Liver (tissue), 9 donors: Measurements from ENCODE around the gene RING1. TPM values are rescaled to one million over a fixed set of nuclear protein-coding genes. Genes with fewer than 3 reads are reported as not detected.

Source experiments
- DNase-seq: peaks from one replicate; pipeline ENCODE4 v3.0.0-alpha.2; 2017; ENCODE audit warnings: low spot score
- H3K27ac ChIP-seq, 2 donors: one replicate each; pipeline ENCODE4 v1.7.0; 2013; ENCODE audit warnings: inconsistent platforms in 2 of 2, low read length in 2 of 2, control low read depth in 1 of 2, low read depth in 1 of 2, mild to moderate bottlenecking in 1 of 2
- H3K27me3 ChIP-seq, 4 donors: one replicate each; pipeline versions ENCODE4 v1.6.1 to v1.7.0; 2013; ENCODE audit warnings: low read length in 3 of 4, inconsistent platforms in 1 of 4, mild to moderate bottlenecking in 1 of 4, moderate library complexity in 1 of 4; ENCODE audit not compliant: control insufficient read depth in 4 of 4, insufficient read depth in 4 of 4
- H3K36me3 ChIP-seq, 4 donors: one replicate each; pipeline versions ENCODE4 v1.6.1 to v1.7.0; 2013; ENCODE audit warnings: low read length in 3 of 4, mild to moderate bottlenecking in 3 of 4, low read depth in 1 of 4, moderate library complexity in 1 of 4; ENCODE audit not compliant: control insufficient read depth in 4 of 4, insufficient read depth in 3 of 4
- H3K4me1 ChIP-seq, 4 donors: one replicate each; pipeline versions ENCODE4 v1.6.1 to v1.7.0; 2013; ENCODE audit warnings: low read length in 3 of 4, mild to moderate bottlenecking in 3 of 4, moderate library complexity in 1 of 4; ENCODE audit not compliant: control insufficient read depth in 4 of 4, insufficient read depth in 4 of 4
- H3K4me3 ChIP-seq, 3 donors: one replicate each; pipeline versions ENCODE4 v1.6.1 to v1.7.0; 2013; ENCODE audit warnings: low read length in 3 of 3, control low read depth in 1 of 3, low read depth in 1 of 3, mild to moderate bottlenecking in 1 of 3
- H3K9ac ChIP-seq, 2 donors: one replicate each; pipeline ENCODE4 v1.7.0; 2013; ENCODE audit warnings: low read length in 2 of 2, mild to moderate bottlenecking in 2 of 2, moderate library complexity in 2 of 2, control low read depth in 1 of 2, low read depth in 1 of 2
- H3K9me3 ChIP-seq, 4 donors: one replicate each; pipeline versions ENCODE4 v1.6.1 to v1.7.0; 2013; ENCODE audit warnings: low read length in 3 of 4; ENCODE audit not compliant: control insufficient read depth in 4 of 4
- ATF3 ChIP-seq: IDR thresholded peaks from 2 replicates; pipeline ENCODE4 v1.6.1; 2016; ENCODE audit warnings: antibody characterized with exemption
- CTCF ChIP-seq: fragments of 150-350 bp; IDR thresholded peaks from 2 replicates; pipeline ENCODE4 v1.5.1; 2017; ENCODE audit warnings: improper control_type of control experiment, low read depth, low read length; ENCODE audit not compliant: missing input control
- EGR1 ChIP-seq, 2 donors: IDR thresholded peaks; 2 replicates each; pipeline ENCODE4 v1.6.1; 2016 to 2018; ENCODE audit warnings: antibody characterized with exemption in 2 of 2, low read depth in 2 of 2
- FOXA1 ChIP-seq: IDR thresholded peaks from 2 replicates; pipeline ENCODE4 v1.6.1; 2016; ENCODE audit warnings: antibody characterized with exemption
- FOXA2 ChIP-seq: IDR thresholded peaks from 2 replicates; pipeline ENCODE4 v1.6.1; 2016; ENCODE audit warnings: antibody characterized with exemption
- GABPA ChIP-seq, 2 donors: IDR thresholded peaks in 1 of 2; conservative IDR thresholded peaks in 1 of 2; 2 replicates each; pipeline ENCODE4 v1.6.1; 2016; ENCODE audit warnings: antibody characterized with exemption in 2 of 2, mild to moderate bottlenecking in 1 of 2, moderate library complexity in 1 of 2
- HNF4A ChIP-seq, 2 donors: conservative IDR thresholded peaks; 2 replicates each; pipeline ENCODE4 v1.6.1; 2016; ENCODE audit warnings: antibody characterized with exemption in 2 of 2, mild to moderate bottlenecking in 2 of 2
- HNF4G ChIP-seq: IDR thresholded peaks from 2 replicates; pipeline ENCODE4 v1.6.1; 2016; ENCODE audit warnings: antibody characterized with exemption
- JUND ChIP-seq, 2 donors: IDR thresholded peaks; 2 replicates each; pipeline ENCODE4 v1.6.1; 2016; ENCODE audit warnings: antibody characterized with exemption in 2 of 2
- MAX ChIP-seq: IDR thresholded peaks from 2 replicates; pipeline ENCODE4 v1.6.1; 2016; ENCODE audit warnings: antibody characterized with exemption
- NR2F2 ChIP-seq: IDR thresholded peaks from 2 replicates; pipeline ENCODE4 v1.6.1; 2016; ENCODE audit warnings: antibody characterized with exemption
- RAD21 ChIP-seq, 2 donors: IDR thresholded peaks; 2 replicates each; pipeline ENCODE4 v1.6.1; 2016; ENCODE audit warnings: antibody characterized with exemption in 2 of 2, mild to moderate bottlenecking in 2 of 2
- REST ChIP-seq: IDR thresholded peaks from 2 replicates; pipeline ENCODE4 v1.6.1; 2016; ENCODE audit warnings: antibody characterized with exemption, mild to moderate bottlenecking
- RXRA ChIP-seq, 2 donors: IDR thresholded peaks; 2 replicates each; pipeline ENCODE4 v1.6.1; 2017 to 2018; ENCODE audit warnings: antibody characterized with exemption in 2 of 2, mild to moderate bottlenecking in 1 of 2
- SP1 ChIP-seq: IDR thresholded peaks from 2 replicates; pipeline ENCODE4 v1.6.1; 2018; ENCODE audit warnings: antibody characterized with exemption, mild to moderate bottlenecking
- TAF1 ChIP-seq: conservative IDR thresholded peaks from 2 replicates; pipeline ENCODE4 v1.6.1; 2016; ENCODE audit warnings: antibody characterized with exemption, mild to moderate bottlenecking
- YY1 ChIP-seq: IDR thresholded peaks from 2 replicates; pipeline ENCODE4 v1.6.1; 2016; ENCODE audit warnings: antibody characterized with exemption, mild to moderate bottlenecking
- ZBTB33 ChIP-seq: IDR thresholded peaks from 2 replicates; pipeline ENCODE4 v1.6.1; 2016; ENCODE audit warnings: antibody characterized with exemption
- WGBS: extraction: QIAGEN DNeasy Blood & Tissue Kit; methylation state at CpG from one replicate; pipeline ENCODE4 v1.1.7; 2013; 5-methylcytosine and 5-hydroxymethylcytosine counted together
- polyA plus RNA-seq, 2 donors: library from polyadenylated mRNA; stranded (reverse) in 1 of 2; unstranded in 1 of 2; fragments of 200-250 nt in 1 of 2; fragments of >200 nt in 1 of 2; fragmentation: Nextera tagmentation in 1 of 2; extraction: Ambion mirVana in 1 of 2; gene quantifications; one replicate each; pipeline versions ENCODE4 v1.2.1 to v1.2.3, GENCODE V29; 2013 to 2015
- total RNA-seq, 2 donors: library from RNA; depleted of rRNA; stranded (reverse); fragments of >200 nt; gene quantifications; one replicate each; pipeline ENCODE4 v1.2.3, GENCODE V29; 2014
- donor health status: healthy.
- donor health status: healthy.
- donor health status: healthy.
- donor health status: healthy.
- donor health status: healthy.

RING1 gene
- total and polyA plus RNA-seq, 4 donors, result 4.4 to 19.7 (median 14.9) TPM

- Histone ChIP-seq H3K27me3 (no peaks in the 10 kb centered on the region), H3K36me3 (no peaks in the 10 kb centered on the region), H3K9me3 (no peaks in the 10 kb centered on the region), H3K4me3 (no peak overlapping the region), H3K9ac (no peak overlapping the region), H3K4me1 (peaks cover 0 to 16% (median 11%) of the 10 kb centered on the region in 4 donors), H3K27ac (no peak overlapping the region)
- no peak for TF ChIP-seq FOXA2
- TF ChIP-seq MAX, result no peak
- no peak for TF ChIP-seq HNF4A (conservative IDR thresholded peaks at IDR 0.05)
- TF ChIP-seq CTCF, result no peak
- DNase-seq, result no peak
- WGBS, result 95% methylated on average over 4 of the region's 4 CpGs
Observed at GRCh38 chr6:33216117-33216649, 7.9 kb downstream of the RING1 start.

GRCh38 chr6:33217246-33217645, 8.9 kb downstream of the RING1 start:
- DNase-seq, result no peak
- 91% methylated on average over 6 of the region's 6 CpGs for WGBS
- no peaks in the 10 kb centered on the region for H3K27me3 ChIP-seq
- H3K27ac ChIP-seq, result no peak overlapping the region
- no peak for TF ChIP-seq YY1
- TF ChIP-seq REST, result no peak
- TF ChIP-seq SP1, result no peak
- TF ChIP-seq MAX, result no peak
- TF ChIP-seq JUND (IDR thresholded peaks at IDR 0.05), result no peak
- TF ChIP-seq HNF4A (conservative IDR thresholded peaks at IDR 0.05), result no peak
- TF ChIP-seq ZBTB33, result no peak
- TF ChIP-seq ATF3, result no peak
- no peak for TF ChIP-seq FOXA1
- TF ChIP-seq TAF1, result no peak
- TF ChIP-seq FOXA2, result no peak
- TF ChIP-seq CTCF, result no peak
- no peak for TF ChIP-seq NR2F2
- TF ChIP-seq HNF4G, result no peak
- TF ChIP-seq RXRA (IDR thresholded peaks at IDR 0.05), result no peak
- no peak for TF ChIP-seq GABPA (IDR thresholded peaks at IDR 0.05 in 1 of 2, conservative IDR thresholded peaks at IDR 0.05 in 1 of 2)
- no peak for TF ChIP-seq EGR1 (IDR thresholded peaks at IDR 0.05; ENCODE audit: low read depth in 2 of 2)
- TF ChIP-seq RAD21 (IDR thresholded peaks at IDR 0.05), result no peak
- no peaks in the 10 kb centered on the region for H3K36me3 ChIP-seq
- peaks cover 0 to 16% (median 11%) of the 10 kb centered on the region in 4 donors for H3K4me1 ChIP-seq
- no peak overlapping the region for H3K4me3 ChIP-seq
- no peaks in the 10 kb centered on the region for H3K9me3 ChIP-seq
- H3K9ac ChIP-seq, result no peak overlapping the region
